OCI-LY1 (cell line): Measurements from ENCODE around the gene ZNF485.
"Not testable (repeated sequence)": the region's sequence is repeated elsewhere in the genome, so short reads cannot be mapped to it uniquely, and the experiment has no call there.

ENCODE experiments used
- H2AFZ ChIP-seq: fragments of 200-600 bp; sonication (generic), shearing (Covaris generic); 2 replicates; pipeline ENCODE4 v1.6.0; 2014; ENCODE audit warnings: antibody characterized with exemption, mild to moderate bottlenecking, low read length
- H3F3A ChIP-seq: fragments of 200-600 bp; sonication (generic), shearing (Covaris generic); 2 replicates; pipeline ENCODE4 v1.6.0; 2014; ENCODE audit warnings: mild to moderate bottlenecking, antibody characterized with exemption, low read length, moderate library complexity; ENCODE audit not compliant: insufficient read depth
- H3K27ac ChIP-seq: fragments of 200-600 bp; sonication (generic); 2 replicates; pipeline ENCODE4 v1.5.1; 2014; ENCODE audit warnings: low read length, mixed run types, mild to moderate bottlenecking, low read depth; ENCODE audit not compliant: poor library complexity, severe bottlenecking
- H3K27me3 ChIP-seq: fragments of 200-600 bp; sonication (generic); 2 replicates; pipeline ENCODE4 v1.6.0; 2014; ENCODE audit warnings: antibody characterized with exemption, mild to moderate bottlenecking, low read length, moderate library complexity; ENCODE audit not compliant: insufficient read depth
- H3K36me3 ChIP-seq: fragments of 200-600 bp; sonication (generic); 2 replicates; pipeline ENCODE4 v1.6.1; 2014; ENCODE audit warnings: mild to moderate bottlenecking, antibody characterized with exemption, low read length, moderate library complexity, mixed read lengths; ENCODE audit not compliant: insufficient read depth
- H3K4me1 ChIP-seq: fragments of 200-600 bp; sonication (generic); 2 replicates; pipeline ENCODE4 v1.5.1; 2014; ENCODE audit warnings: mild to moderate bottlenecking, low read length, moderate library complexity; ENCODE audit not compliant: insufficient read depth, severe bottlenecking
- H3K4me2 ChIP-seq: fragments of 200-600 bp; sonication (generic), shearing (Covaris generic); 2 replicates; pipeline ENCODE4 v1.6.1; 2014; ENCODE audit warnings: low read length
- H3K4me3 ChIP-seq: fragments of 200-600 bp; sonication (generic); 2 replicates; pipeline ENCODE4 v1.5.1; 2014; ENCODE audit warnings: low read length, low read depth, mild to moderate bottlenecking, mixed read lengths; ENCODE audit not compliant: poor library complexity, severe bottlenecking
- H3K79me2 ChIP-seq: fragments of 200-600 bp; shearing (Covaris generic); 2 replicates; pipeline ENCODE4 v1.6.1; 2016; ENCODE audit warnings: mixed run types, low read length, mixed read lengths; ENCODE audit not compliant: insufficient read depth
- H3K9ac ChIP-seq: fragments of 200-600 bp; sonication (generic), shearing (Covaris generic); 2 replicates; pipeline ENCODE4 v1.6.1; 2014; ENCODE audit warnings: mild to moderate bottlenecking, low read length, mixed read lengths
- H3K9me2 ChIP-seq: fragments of 200-600 bp; sonication (generic), shearing (Covaris generic); 2 replicates; pipeline ENCODE4 v1.6.1; 2014; ENCODE audit warnings: low read depth, mild to moderate bottlenecking, low read length, mixed read lengths
- H3K9me3 ChIP-seq: fragments of 200-600 bp; shearing (Covaris generic); 2 replicates; pipeline ENCODE4 v1.6.1; 2014; ENCODE audit warnings: low read length, mixed read lengths
- H4K20me1 ChIP-seq: fragments of 200-600 bp; sonication (generic), shearing (Covaris generic); 2 replicates; pipeline ENCODE4 v1.6.0; 2016; ENCODE audit warnings: mild to moderate bottlenecking, low read length; ENCODE audit not compliant: insufficient read depth
- CTCF ChIP-seq: fragments of 200-600 bp; sonication (generic), shearing (Covaris generic); IDR thresholded peaks from 2 replicates; pipeline ENCODE4 v1.5.1; 2017; ENCODE audit warnings: mild to moderate bottlenecking, antibody characterized with exemption, low read length, moderate library complexity, mixed read lengths
- EZH2 ChIP-seq: fragments of 200-600 bp; sonication (generic), shearing (Covaris generic); IDR thresholded peaks from 2 replicates; pipeline ENCODE4 v1.8.0; 2017; ENCODE audit warnings: borderline replicate concordance, mixed run types, mild to moderate bottlenecking, antibody characterized with exemption, low read length, moderate library complexity, mixed read lengths

The ZNF485 gene

GRCh38 chr10:43584051-43584450 is 22.2 kb upstream of the ZNF485 start:
- Histone ChIP-seq H3K36me3 (no peaks in the 10 kb centered on the region), H3K9me2 (no peaks in the 10 kb centered on the region), H3K79me2 (no peaks in the 10 kb centered on the region), H3K4me2 (no peak overlapping the region), H4K20me1 (no peaks in the 10 kb centered on the region), H3K27ac (no peak overlapping the region), H3K4me1 (no peaks in the 10 kb centered on the region), H3K4me3 (no peak overlapping the region), H3K9ac (no peak overlapping the region), H3K27me3 (no peaks in the 10 kb centered on the region), H3K9me3 (no peaks in the 10 kb centered on the region), H2AFZ (no peak overlapping the region), H3F3A (no peaks in the 10 kb centered on the region)
- TF ChIP-seq EZH2 = no peak
- no peak for TF ChIP-seq CTCF

GRCh38 chr10:43585046-43585445 is 21.2 kb upstream of the ZNF485 start:
- Histone ChIP-seq H2AFZ (no peak overlapping the region), H3K9me3 (no peaks in the 10 kb centered on the region), H3K4me1 (no peaks in the 10 kb centered on the region), H4K20me1 (no peaks in the 10 kb centered on the region), H3K36me3 (no peaks in the 10 kb centered on the region), H3K9me2 (no peaks in the 10 kb centered on the region), H3F3A (no peaks in the 10 kb centered on the region), H3K79me2 (no peaks in the 10 kb centered on the region), H3K4me3 (no peak overlapping the region), H3K27ac (no peak overlapping the region), H3K9ac (no peak overlapping the region), H3K27me3 (no peaks in the 10 kb centered on the region), H3K4me2 (no peak overlapping the region)
- TF ChIP-seq EZH2 = no peak
- no peak for TF ChIP-seq CTCF

- Histone ChIP-seq H3K79me2 (no peaks in the 10 kb centered on the region), H3K9me2 (no peaks in the 10 kb centered on the region), H4K20me1 (no peaks in the 10 kb centered on the region), H3K36me3 (no peaks in the 10 kb centered on the region), H3K9me3 (0 out of 2 replicates have a peak, but pooled peaks cover 2% of the 10 kb centered on the region), H3K4me1 (no peaks in the 10 kb centered on the region), H3K4me2 (no peak overlapping the region), H3K27ac (no peak overlapping the region), H2AFZ (no peak overlapping the region), H3K4me3 (no peak overlapping the region), H3K9ac (no peak overlapping the region), H3K27me3 (no peaks in the 10 kb centered on the region), H3F3A (no peaks in the 10 kb centered on the region)
- TF ChIP-seq CTCF (no peak), EZH2 (no peak)
Measured at GRCh38 chr10:43585981-43586729, 20.1 kb upstream of the ZNF485 start.

DNA sequence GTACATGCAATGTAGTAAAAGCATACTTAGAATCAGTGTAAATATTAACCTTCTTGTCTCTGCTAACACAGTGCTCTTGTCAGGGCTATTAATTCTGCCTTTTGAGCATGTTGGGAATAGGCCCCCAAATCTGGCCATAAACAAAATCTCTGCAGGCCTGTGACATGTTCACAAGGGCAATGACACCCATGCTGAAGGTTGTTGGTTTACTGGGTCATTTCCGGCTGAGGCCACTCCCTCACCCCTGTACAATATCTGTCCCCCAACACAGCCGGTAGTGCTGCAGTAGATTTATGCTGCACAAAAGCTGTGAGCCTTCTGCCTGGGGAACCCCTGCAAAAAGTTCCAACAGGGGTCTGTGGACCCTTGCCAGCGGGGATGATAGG is 19.5 kb upstream of the ZNF485 start:
- not testable (repeated sequence) for H3K36me3 ChIP-seq, H3K4me2 ChIP-seq, H3K27ac ChIP-seq, H3K27me3 ChIP-seq, H3K4me3 ChIP-seq, H3F3A ChIP-seq, H3K79me2 ChIP-seq, H2AFZ ChIP-seq, H3K4me1 ChIP-seq, H3K9me3 ChIP-seq, H4K20me1 ChIP-seq, H3K9me2 ChIP-seq, H3K9ac ChIP-seq
